ENCODE measurements around the gene ICA1. TPM values are rescaled to one million over a fixed set of nuclear protein-coding genes. Genes with fewer than 3 reads are reported as not detected.

Gene ICA1
- total RNA-seq, 1 experiment from 2014 or later = 3.2 TPM

GRCh38 chr7:8152489-8153192 is 109.3 kb downstream of the ICA1 start:
- BruUV-seq (replicated peaks) = no TSS peak
- ChIA-PET CTCF (no interaction called here), POLR2A (ENCODE audit: unreplicated experiment) (no interaction called here)
- Histone ChIP-seq H3K9me2 (replicated peaks; ENCODE audit: low read length) (no peaks in the 10 kb centered on the region), H3K9me3 (ENCODE audit: low read length) (no peaks in the 10 kb centered on the region), H3K9ac (ENCODE audit: low read length) (no peak overlapping the region), H3K4me2 (ENCODE audit: low read length) (no peak overlapping the region), H2AFZ (ENCODE audit: low read length) (no peak overlapping the region), H3K4me3 (ENCODE audit: low read length) (no peak overlapping the region), H3K27ac (ENCODE audit: low read length) (no peak overlapping the region), H3K79me2 (ENCODE audit: low read length) (no peaks in the 10 kb centered on the region), H4K20me1 (ENCODE audit: low read length) (no peaks in the 10 kb centered on the region), H3K4me1 (ENCODE audit: insufficient read depth, low read length) (no peaks in the 10 kb centered on the region), H3F3A (ENCODE audit: low read length, unreplicated experiment) (no peaks in the 10 kb centered on the region), H3K27me3 (ENCODE audit: low read length) (no peaks in the 10 kb centered on the region), H3K36me3 (ENCODE audit: low read depth, low read length) (no peaks in the 10 kb centered on the region)
- ATAC-seq (no peak), DNase-seq (no peak)
- no peak for TF ChIP-seq CTCF (conservative IDR thresholded peaks at IDR 0.05; ENCODE audit: low read depth, low read length)
- TF ChIP-seq EZH2 (IDR thresholded peaks at IDR 0.05; ENCODE audit: low read length, unreplicated experiment) = no peak
- intact Hi-C loops (cut with micrococcal nuclease) = no loop called here

GRCh38 chr7:8151161-8151725 is 110.7 kb downstream of the ICA1 start:
- ATAC-seq (no peak), DNase-seq (no peak)
- no peaks in the 10 kb centered on the region for H3F3A ChIP-seq (ENCODE audit: low read length, unreplicated experiment)
- CTCF ChIA-PET = no interaction called here
- TF ChIP-seq EZH2 (IDR thresholded peaks at IDR 0.05; ENCODE audit: low read length, unreplicated experiment) (no peak), EZH2phosphoT487 (IDR thresholded peaks at IDR 0.05; ENCODE audit: borderline replicate concordance, low read length) (no peak), CTCF (conservative IDR thresholded peaks at IDR 0.05; ENCODE audit: low read depth, low read length) (no peak)
- intact Hi-C loops (cut with micrococcal nuclease) = no loop called here
- H3K9ac ChIP-seq (ENCODE audit: low read length) = no peak overlapping the region
- H3K4me2 ChIP-seq (ENCODE audit: low read length) = no peak overlapping the region
- H3K4me1 ChIP-seq (ENCODE audit: insufficient read depth, low read length) = no peaks in the 10 kb centered on the region
- H3K9me2 ChIP-seq (replicated peaks; ENCODE audit: low read length) = no peaks in the 10 kb centered on the region
- no peaks in the 10 kb centered on the region for H3K9me3 ChIP-seq (ENCODE audit: low read length)
- no peaks in the 10 kb centered on the region for H3K27me3 ChIP-seq (ENCODE audit: low read length)
- H3K4me3 ChIP-seq (ENCODE audit: low read length) = no peak overlapping the region
- no peaks in the 10 kb centered on the region for H4K20me1 ChIP-seq (ENCODE audit: low read length)
- no TSS peak for BruUV-seq (replicated peaks)
- no peak overlapping the region for H3K27ac ChIP-seq (ENCODE audit: low read length)
- no peaks in the 10 kb centered on the region for H3K79me2 ChIP-seq (ENCODE audit: low read length)
- H2AFZ ChIP-seq (ENCODE audit: low read length) = no peak overlapping the region
- POLR2A ChIA-PET (ENCODE audit: unreplicated experiment) = no interaction called here
- H3K36me3 ChIP-seq (ENCODE audit: low read depth, low read length) = no peaks in the 10 kb centered on the region

GRCh38 chr7:8149222-8149621 is 112.7 kb downstream of the ICA1 start:
- DNase-seq (no peak), ATAC-seq (no peak)
- Histone ChIP-seq H2AFZ (ENCODE audit: low read length) (no peak overlapping the region; the same call in 1 of the 2 replicates), H3F3A (ENCODE audit: low read length, unreplicated experiment) (no peaks in the 10 kb centered on the region), H3K9me2 (replicated peaks; ENCODE audit: low read length) (no peaks in the 10 kb centered on the region), H3K4me1 (ENCODE audit: insufficient read depth, low read length) (no peaks in the 10 kb centered on the region), H3K4me2 (ENCODE audit: low read length) (no peak overlapping the region), H3K79me2 (ENCODE audit: low read length) (no peaks in the 10 kb centered on the region), H3K27me3 (ENCODE audit: low read length) (no peaks in the 10 kb centered on the region), H3K36me3 (ENCODE audit: low read depth, low read length) (no peaks in the 10 kb centered on the region), H3K4me3 (ENCODE audit: low read length) (no peak overlapping the region), H3K27ac (ENCODE audit: low read length) (no peak overlapping the region), H3K9me3 (ENCODE audit: low read length) (no peaks in the 10 kb centered on the region), H4K20me1 (ENCODE audit: low read length) (no peaks in the 10 kb centered on the region), H3K9ac (ENCODE audit: low read length) (no peak overlapping the region)
- TF ChIP-seq CTCF (conservative IDR thresholded peaks at IDR 0.05; ENCODE audit: low read depth, low read length) (no peak), EZH2 (IDR thresholded peaks at IDR 0.05; ENCODE audit: low read length, unreplicated experiment) (no peak), EZH2phosphoT487 (IDR thresholded peaks at IDR 0.05; ENCODE audit: borderline replicate concordance, low read length) (no peak)
- no TSS peak for BruUV-seq (replicated peaks)
- intact Hi-C loops (cut with micrococcal nuclease) = no loop called here
- ChIA-PET POLR2A (ENCODE audit: unreplicated experiment) (no interaction called here), CTCF (no interaction called here)

All from PC-3 (cell line).